ENCODE results near the gene SLC12A4.

The SLC12A4 gene

GRCh38 chr16:67928561-67929364 is 39.7 kb downstream of the SLC12A4 start:
- no peak overlapping the region for H3K9ac ChIP-seq (ENCODE audit: insufficient read length, low read depth)
- no peaks in the 10 kb centered on the region for H3K9me3 ChIP-seq (ENCODE audit: insufficient read depth, low read length)
- DNase-seq (ENCODE audit: low read depth, low spot score) = no peak
- no peak overlapping the region for H3K4me3 ChIP-seq (ENCODE audit: insufficient read length, low read depth)
- peaks cover 71% of the 10 kb centered on the region for H3K36me3 ChIP-seq (ENCODE audit: insufficient read depth, insufficient read length, low read length)
- H3K4me1 ChIP-seq (ENCODE audit: insufficient read depth, insufficient read length) = peaks cover 21% of the 10 kb centered on the region
- TF ChIP-seq SUZ12 (IDR thresholded peaks at IDR 0.05; ENCODE audit: extremely low read depth, insufficient read depth, insufficient read length) = no peak
- no peak for TF ChIP-seq YY1 (IDR thresholded peaks at IDR 0.05; ENCODE audit: insufficient read depth, insufficient read length)
- no peak for TF ChIP-seq ZNF274 (IDR thresholded peaks at IDR 0.05; ENCODE audit: low read depth, low read length)
- no peaks in the 10 kb centered on the region for H3K27me3 ChIP-seq (ENCODE audit: insufficient read depth, insufficient read length)

GRCh38 chr16:67928147-67928546 is 40.3 kb downstream of the SLC12A4 start:
- H3K4me3 ChIP-seq (ENCODE audit: insufficient read length, low read depth) = no peak overlapping the region
- H3K4me1 ChIP-seq (ENCODE audit: insufficient read depth, insufficient read length) = peaks cover 21% of the 10 kb centered on the region
- no peak for DNase-seq (ENCODE audit: low read depth, low spot score)
- TF ChIP-seq ZNF274 (IDR thresholded peaks at IDR 0.05; ENCODE audit: low read depth, low read length) (no peak), YY1 (IDR thresholded peaks at IDR 0.05; ENCODE audit: insufficient read depth, insufficient read length) (no peak), SUZ12 (IDR thresholded peaks at IDR 0.05; ENCODE audit: extremely low read depth, insufficient read depth, insufficient read length) (no peak)
- peaks cover 75% of the 10 kb centered on the region for H3K36me3 ChIP-seq (ENCODE audit: insufficient read depth, insufficient read length, low read length)
- H3K27me3 ChIP-seq (ENCODE audit: insufficient read depth, insufficient read length) = no peaks in the 10 kb centered on the region
- no peaks in the 10 kb centered on the region for H3K9me3 ChIP-seq (ENCODE audit: insufficient read depth, low read length)
- H3K9ac ChIP-seq (ENCODE audit: insufficient read length, low read depth) = peak overlapping the region; percentile 32

DNA sequence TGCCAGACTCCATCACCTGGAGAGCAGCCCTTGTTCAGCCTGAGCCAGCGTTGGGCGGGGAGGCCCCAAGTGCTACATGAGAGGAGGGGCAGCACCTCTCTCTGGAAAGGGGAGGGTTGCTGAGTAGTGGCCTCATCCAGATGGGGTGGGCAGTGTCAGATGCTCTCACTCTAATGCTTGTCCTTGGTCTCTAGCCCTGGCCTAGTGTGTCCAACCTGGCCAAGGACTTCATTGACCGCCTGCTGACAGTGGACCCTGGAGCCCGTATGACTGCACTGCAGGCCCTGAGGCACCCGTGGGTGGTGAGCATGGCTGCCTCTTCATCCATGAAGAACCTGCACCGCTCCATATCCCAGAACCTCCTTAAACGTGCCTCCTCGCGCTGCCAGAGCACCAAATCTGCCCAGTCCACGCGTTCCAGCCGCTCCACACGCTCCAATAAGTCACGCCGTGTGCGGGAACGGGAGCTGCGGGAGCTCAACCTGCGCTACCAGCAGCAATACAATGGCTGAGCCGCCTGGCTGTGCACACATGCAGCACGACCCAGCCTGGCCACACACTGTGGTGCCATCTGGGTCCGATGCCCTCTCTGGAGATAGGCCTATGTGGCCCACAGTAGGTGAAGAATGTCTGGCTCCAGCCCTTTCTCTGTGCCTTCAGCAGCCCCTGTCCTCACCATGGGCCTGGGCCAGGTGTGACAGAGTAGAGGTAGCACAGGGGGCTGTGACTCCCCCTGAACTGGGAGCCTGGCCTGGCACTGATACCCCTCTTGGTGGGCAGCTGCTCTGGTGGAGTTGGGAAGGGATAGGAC is 41.1 kb downstream of the SLC12A4 start:
- no peak for TF ChIP-seq SUZ12 (IDR thresholded peaks at IDR 0.05; ENCODE audit: extremely low read depth, insufficient read depth, insufficient read length)
- TF ChIP-seq YY1 (IDR thresholded peaks at IDR 0.05; ENCODE audit: insufficient read depth, insufficient read length) = no peak
- TF ChIP-seq ZNF274 (IDR thresholded peaks at IDR 0.05; ENCODE audit: low read depth, low read length) = no peak
- Histone ChIP-seq H3K9ac (ENCODE audit: insufficient read length, low read depth) (no peak overlapping the region), H3K9me3 (ENCODE audit: insufficient read depth, low read length) (no peaks in the 10 kb centered on the region), H3K27me3 (ENCODE audit: insufficient read depth, insufficient read length) (no peaks in the 10 kb centered on the region), H3K36me3 (ENCODE audit: insufficient read depth, insufficient read length, low read length) (peaks cover 78% of the 10 kb centered on the region), H3K4me3 (ENCODE audit: insufficient read length, low read depth) (no peak overlapping the region), H3K4me1 (ENCODE audit: insufficient read depth, insufficient read length) (peaks cover 21% of the 10 kb centered on the region)
- DNase-seq (ENCODE audit: low read depth, low spot score) = no peak

- DNase-seq (ENCODE audit: low read depth, low spot score) = no peak
- no peak overlapping the region for H3K9ac ChIP-seq (ENCODE audit: insufficient read length, low read depth)
Observed at GRCh38 chr16:67926181-67926750, 42.2 kb downstream of the SLC12A4 start.

GRCh38 chr16:67924140-67924906 is 44.1 kb downstream of the SLC12A4 start:
- Histone ChIP-seq H3K9ac (ENCODE audit: insufficient read length, low read depth) (no peak overlapping the region), H3K36me3 (ENCODE audit: insufficient read depth, insufficient read length, low read length) (peaks cover 58% of the 10 kb centered on the region), H3K9me3 (ENCODE audit: insufficient read depth, low read length) (no peaks in the 10 kb centered on the region), H3K27me3 (ENCODE audit: insufficient read depth, insufficient read length) (no peaks in the 10 kb centered on the region), H3K4me3 (ENCODE audit: insufficient read length, low read depth) (no peak overlapping the region), H3K4me1 (ENCODE audit: insufficient read depth, insufficient read length) (peaks cover 20% of the 10 kb centered on the region)
- TF ChIP-seq ZNF274 (IDR thresholded peaks at IDR 0.05; ENCODE audit: low read depth, low read length) (no peak), SUZ12 (IDR thresholded peaks at IDR 0.05; ENCODE audit: extremely low read depth, insufficient read depth, insufficient read length) (no peak), YY1 (IDR thresholded peaks at IDR 0.05; ENCODE audit: insufficient read depth, insufficient read length) (no peak)
- no peak for DNase-seq (ENCODE audit: low read depth, low spot score)

More at GRCh38 chr16:67926181-67926750, 42.2 kb downstream of the SLC12A4 start:
- peaks cover 17% of the 10 kb centered on the region for H3K4me1 ChIP-seq (ENCODE audit: insufficient read depth, insufficient read length)
- no peaks in the 10 kb centered on the region for H3K9me3 ChIP-seq (ENCODE audit: insufficient read depth, low read length)
- H3K27me3 ChIP-seq (ENCODE audit: insufficient read depth, insufficient read length) = no peaks in the 10 kb centered on the region
- H3K36me3 ChIP-seq (ENCODE audit: insufficient read depth, insufficient read length, low read length) = peaks cover 67% of the 10 kb centered on the region
- no peak overlapping the region for H3K4me3 ChIP-seq (ENCODE audit: insufficient read length, low read depth)
- TF ChIP-seq ZNF274 (IDR thresholded peaks at IDR 0.05; ENCODE audit: low read depth, low read length) (no peak), YY1 (IDR thresholded peaks at IDR 0.05; ENCODE audit: insufficient read depth, insufficient read length) (no peak), SUZ12 (IDR thresholded peaks at IDR 0.05; ENCODE audit: extremely low read depth, insufficient read depth, insufficient read length) (no peak)

DNA sequence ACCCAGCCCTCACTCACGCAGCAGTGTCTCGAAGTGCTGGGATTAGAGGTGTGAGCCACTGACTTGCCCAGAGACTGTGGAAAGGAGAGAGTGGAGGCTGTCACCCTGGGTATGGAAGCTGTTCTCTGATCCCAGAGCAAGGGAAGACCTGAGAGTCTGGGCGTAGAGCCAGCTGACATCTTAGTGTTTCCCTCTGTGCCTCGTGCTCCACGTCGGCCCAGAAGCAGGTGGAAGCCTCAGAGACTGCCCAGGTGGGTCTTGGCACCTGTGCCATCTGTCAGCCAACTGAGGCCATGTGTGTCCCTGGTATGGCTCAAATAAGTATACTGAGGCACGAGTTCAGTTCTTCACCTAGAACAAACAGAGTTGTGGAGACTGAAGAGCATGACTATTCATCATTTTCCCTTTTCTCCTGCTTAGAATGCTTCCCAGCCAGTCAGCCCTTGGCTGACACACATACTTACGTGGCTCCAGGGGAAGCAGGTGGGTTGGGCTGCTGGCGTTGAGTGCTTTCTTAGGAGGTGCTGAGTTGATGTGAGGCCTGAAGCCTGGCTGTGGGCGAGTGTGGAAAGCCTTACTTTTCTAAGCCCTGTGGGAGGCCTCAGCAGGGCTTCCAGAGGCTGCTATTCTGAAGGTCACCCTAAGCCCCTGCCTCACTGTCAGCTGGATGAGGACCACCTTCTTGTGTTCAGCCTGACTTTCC is 44.9 kb downstream of the SLC12A4 start:
- Histone ChIP-seq H3K27me3 (ENCODE audit: insufficient read depth, insufficient read length) (no peaks in the 10 kb centered on the region), H3K9ac (ENCODE audit: insufficient read length, low read depth) (no peak overlapping the region), H3K36me3 (ENCODE audit: insufficient read depth, insufficient read length, low read length) (peaks cover 56% of the 10 kb centered on the region), H3K4me3 (ENCODE audit: insufficient read length, low read depth) (no peak overlapping the region), H3K4me1 (ENCODE audit: insufficient read depth, insufficient read length) (peaks cover 23% of the 10 kb centered on the region), H3K9me3 (ENCODE audit: insufficient read depth, low read length) (no peaks in the 10 kb centered on the region)
- no peak for DNase-seq (ENCODE audit: low read depth, low spot score)
- no peak for TF ChIP-seq SUZ12 (IDR thresholded peaks at IDR 0.05; ENCODE audit: extremely low read depth, insufficient read depth, insufficient read length)

All from NT2/D1 (cell line).